Hematopoietic multipotent progenitor cell (in vitro differentiated cells): ENCODE data around the gene TMEM178A. TPM values are rescaled to one million over a fixed set of nuclear protein-coding genes. Genes with fewer than 3 reads are reported as not detected.
"Not testable (repeated sequence)": the region's sequence is repeated elsewhere in the genome, so short reads cannot be mapped to it uniquely, and the experiment has no call there.

Experiments
- DNase-seq, 3 donors: peaks; one replicate each; pipeline ENCODE4 v3.0.0-alpha.2; 2011 to 2015; ENCODE audit warnings: low read depth in 2 of 3, low spot score in 2 of 3
- total RNA-seq: library from RNA; depleted of rRNA; stranded (reverse); fragments of >200 nt; gene quantifications from one replicate; pipeline ENCODE4 v1.2.3, GENCODE V29; 2012

The TMEM178A gene
- 0.81 TPM for total RNA-seq

- peak in 2 of 3 donors; percentile 22 to 33 for DNase-seq
Observed at GRCh38 chr2:39665811-39666490, at the start of gene TMEM178A. TSS of gene TMEM178A (plus strand) at chr2:39665917. CDS start at chr2:39665975, 58 bp downstream.

- DNase-seq = no peak
Observed at GRCh38 chr2:39618236-39618635, 47.5 kb upstream of the TMEM178A start.

GRCh38 chr2:39618736-39619135, 47.0 kb upstream of the TMEM178A start:
- DNase-seq = no peak

- peak in 2 of 3 donors; percentile 92 to 97 for DNase-seq
Observed at GRCh38 chr2:39620067-39620466, 45.6 kb upstream of the TMEM178A start.

- no peak for DNase-seq
Observed at GRCh38 chr2:39621596-39621995, 44.1 kb upstream of the TMEM178A start.

GRCh38 chr2:39622860-39623259, 42.9 kb upstream of the TMEM178A start:
- DNase-seq = no peak

GRCh38 chr2:39623917-39624316, 41.8 kb upstream of the TMEM178A start:
- DNase-seq = no peak

GRCh38 chr2:39625193-39625926, 40.4 kb upstream of the TMEM178A start:
- peak in 2 of 3 donors; percentile 12 to 62 for DNase-seq

- no peak for DNase-seq
Observed at GRCh38 chr2:39625927-39626270, 39.8 kb upstream of the TMEM178A start.

- DNase-seq = not testable (repeated sequence)
Observed at GRCh38 chr2:39628346-39628745, 37.4 kb upstream of the TMEM178A start.

GRCh38 chr2:39629646-39630045, 36.1 kb upstream of the TMEM178A start:
- DNase-seq = no peak

GRCh38 chr2:39631256-39631655, 34.5 kb upstream of the TMEM178A start:
- DNase-seq = no peak

- peak in 2 of 3 donors; percentile 77 to 84 for DNase-seq
Observed at GRCh38 chr2:39631718-39632117, 34.0 kb upstream of the TMEM178A start.

- DNase-seq = no peak
Observed at GRCh38 chr2:39632876-39633275, 32.8 kb upstream of the TMEM178A start.

- DNase-seq = no peak
Observed at GRCh38 chr2:39636306-39636705, 29.4 kb upstream of the TMEM178A start.

- DNase-seq = no peak
Observed at GRCh38 chr2:39638581-39638980, 27.1 kb upstream of the TMEM178A start.

- DNase-seq = no peak
Observed at GRCh38 chr2:39640107-39640506, 25.6 kb upstream of the TMEM178A start.

GRCh38 chr2:39640681-39641080, 25.0 kb upstream of the TMEM178A start:
- DNase-seq = no peak

GRCh38 chr2:39641635-39642034, 24.1 kb upstream of the TMEM178A start:
- no peak for DNase-seq

- DNase-seq = no peak
Observed at GRCh38 chr2:39642051-39642718, 23.5 kb upstream of the TMEM178A start.

GRCh38 chr2:39645826-39646225, 19.9 kb upstream of the TMEM178A start:
- DNase-seq = no peak

GRCh38 chr2:39646267-39646666, 19.4 kb upstream of the TMEM178A start:
- no peak for DNase-seq
